ENCODE measurements around the gene RAPGEF5. TPM values are rescaled to one million over a fixed set of nuclear protein-coding genes. Genes with fewer than 3 reads are reported as not detected.

Gene RAPGEF5
- total and polyA plus RNA-seq, 12 donors: 5.1 to 87.0 (median 26.0) TPM

DNA sequence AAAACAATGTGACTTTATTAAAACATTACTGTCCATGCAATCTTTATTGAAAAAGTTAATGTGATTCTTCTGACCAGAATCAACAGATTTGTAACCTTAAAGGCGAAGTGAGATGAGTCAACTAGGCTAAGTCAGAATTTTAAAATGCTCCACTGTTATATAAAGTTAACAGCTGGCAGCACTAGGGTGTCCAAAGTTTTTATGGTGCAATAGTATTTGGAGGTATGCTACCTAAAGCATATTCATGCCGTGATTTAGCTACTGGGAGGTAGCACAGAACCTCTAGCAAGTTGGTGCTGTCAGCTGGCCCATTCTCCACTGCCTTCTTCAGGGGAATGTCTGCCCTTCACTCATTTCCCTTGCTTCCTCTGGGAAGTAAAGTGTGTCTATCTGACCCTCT, 126.7 kb downstream of the RAPGEF5 start:
- DNase-seq: no peak
- WGBS, 4 donors: 87 to 95% (median 91%) methylated on average over 2 of the region's 2 CpGs
- Histone ChIP-seq H3K27ac (no peak overlapping the region), H3K27me3 (no peaks in the 10 kb centered on the region), H3K4me3 (no peak overlapping the region), H3K9me3 (replicated peaks in 1 of 3) (no peaks in the 10 kb centered on the region), H3K36me3 (replicated peaks in 1 of 2) (no peaks in the 10 kb centered on the region), H3K4me1 (replicated peaks in 1 of 2) (no peaks in the 10 kb centered on the region)
- intact Hi-C loops (cut with DNase I): no loop called here
- TF ChIP-seq, protein P1, sequence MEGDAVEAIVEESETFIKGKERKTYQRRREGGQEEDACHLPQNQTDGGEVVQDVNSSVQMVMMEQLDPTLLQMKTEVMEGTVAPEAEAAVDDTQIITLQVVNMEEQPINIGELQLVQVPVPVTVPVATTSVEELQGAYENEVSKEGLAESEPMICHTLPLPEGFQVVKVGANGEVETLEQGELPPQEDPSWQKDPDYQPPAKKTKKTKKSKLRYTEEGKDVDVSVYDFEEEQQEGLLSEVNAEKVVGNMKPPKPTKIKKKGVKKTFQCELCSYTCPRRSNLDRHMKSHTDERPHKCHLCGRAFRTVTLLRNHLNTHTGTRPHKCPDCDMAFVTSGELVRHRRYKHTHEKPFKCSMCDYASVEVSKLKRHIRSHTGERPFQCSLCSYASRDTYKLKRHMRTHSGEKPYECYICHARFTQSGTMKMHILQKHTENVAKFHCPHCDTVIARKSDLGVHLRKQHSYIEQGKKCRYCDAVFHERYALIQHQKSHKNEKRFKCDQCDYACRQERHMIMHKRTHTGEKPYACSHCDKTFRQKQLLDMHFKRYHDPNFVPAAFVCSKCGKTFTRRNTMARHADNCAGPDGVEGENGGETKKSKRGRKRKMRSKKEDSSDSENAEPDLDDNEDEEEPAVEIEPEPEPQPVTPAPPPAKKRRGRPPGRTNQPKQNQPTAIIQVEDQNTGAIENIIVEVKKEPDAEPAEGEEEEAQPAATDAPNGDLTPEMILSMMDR (IDR thresholded peaks at IDR 0.05): no peak
- TF ChIP-seq POLR2A (IDR thresholded peaks at IDR 0.05): no peak

DNA sequence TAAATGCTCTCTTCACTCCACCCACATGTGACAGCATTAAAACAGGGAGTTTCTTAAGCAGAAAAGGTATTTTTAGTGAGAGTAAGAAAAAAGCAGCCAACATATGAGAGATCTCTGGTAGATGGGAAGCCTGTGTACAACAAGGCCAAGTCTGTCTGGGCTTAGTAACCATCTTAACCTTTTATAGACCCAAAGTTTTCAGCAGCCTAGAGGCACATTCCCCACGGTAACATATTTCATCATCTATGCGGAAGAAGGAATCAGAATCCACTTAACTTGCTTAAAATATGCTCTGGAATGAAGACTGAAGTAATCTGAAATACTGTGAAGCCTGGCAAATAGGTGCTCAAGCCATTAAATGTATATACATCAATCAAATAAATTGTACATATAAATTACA, 127.8 kb downstream of the RAPGEF5 start:
- no peaks in the 10 kb centered on the region for H3K36me3 ChIP-seq (replicated peaks in 1 of 2)
- H3K27ac ChIP-seq: no peak overlapping the region
- H3K27me3 ChIP-seq: no peaks in the 10 kb centered on the region
- H3K4me1 ChIP-seq (replicated peaks in 1 of 2): no peaks in the 10 kb centered on the region
- 87 to 92% (median 91%) methylated on average over 2 of the region's 2 CpGs for WGBS, 4 donors
- H3K9me3 ChIP-seq (replicated peaks in 1 of 3): no peaks in the 10 kb centered on the region
- DNase-seq: no peak
- intact Hi-C loops (cut with DNase I): no loop called here
- TF ChIP-seq, protein P1 (IDR thresholded peaks at IDR 0.05): no peak
- no peak for TF ChIP-seq POLR2A (IDR thresholded peaks at IDR 0.05)
- no peak overlapping the region for H3K4me3 ChIP-seq

DNA sequence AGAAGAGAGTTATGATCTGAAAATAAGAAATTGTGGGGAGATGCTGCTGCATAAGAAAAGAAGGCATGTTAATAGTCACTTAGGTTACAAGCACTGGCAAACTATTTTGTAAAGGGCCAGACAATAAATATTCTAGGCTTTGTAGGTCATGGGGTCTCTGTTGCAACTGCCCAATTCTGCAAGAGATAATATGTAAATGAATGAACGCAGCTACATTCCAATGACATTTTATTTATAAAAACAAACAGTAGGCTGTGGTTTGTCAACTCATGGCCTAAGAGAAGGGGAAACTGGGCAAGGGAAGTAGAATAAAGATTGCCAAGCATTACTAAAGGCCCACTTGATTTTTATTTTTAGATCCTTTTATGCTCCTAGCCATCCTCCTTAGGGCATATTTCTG, 133.1 kb downstream of the RAPGEF5 start:
- WGBS, 4 donors: 33 to 46% (median 46%) methylated on average over 1 of the region's 1 CpG

DNA sequence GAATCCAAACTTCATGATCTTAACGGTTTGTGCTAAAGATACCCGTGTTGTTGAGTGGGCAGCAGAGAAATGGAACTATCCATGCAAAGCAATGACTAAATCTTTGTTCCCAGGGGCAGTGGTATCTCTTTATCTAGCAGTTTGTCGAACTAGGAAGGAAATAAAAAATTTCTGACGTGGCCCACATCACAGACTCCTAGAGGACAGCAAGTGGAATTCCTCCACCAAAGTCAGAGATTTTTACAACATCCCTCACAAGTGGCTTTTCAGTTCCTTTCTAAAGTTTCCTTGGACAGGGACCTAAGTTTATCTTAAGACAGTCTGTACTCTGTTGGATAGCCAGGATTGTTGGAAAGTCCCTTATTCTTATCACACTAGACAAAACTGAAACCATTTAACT, 136.0 kb downstream of the RAPGEF5 start:
- peak overlapping the region in 3 of 5 donors; percentile 4 to 73 (median 65) for H3K27ac ChIP-seq
- H3K9me3 ChIP-seq (replicated peaks in 1 of 3): no peaks in the 10 kb centered on the region
- no peaks in the 10 kb centered on the region for H3K27me3 ChIP-seq
- peaks cover 0 to 15% of the 10 kb centered on the region in 2 donors for H3K4me1 ChIP-seq (replicated peaks in 1 of 2)
- 50 to 60% (median 55%) methylated on average over 4 of the region's 4 CpGs for WGBS, 4 donors
- H3K36me3 ChIP-seq (replicated peaks in 1 of 2): no peaks in the 10 kb centered on the region
- no peak overlapping the region for H3K4me3 ChIP-seq
- no peak for DNase-seq
- intact Hi-C loops (cut with DNase I): no loop called here
- TF ChIP-seq, protein P1 (IDR thresholded peaks at IDR 0.05): no peak
- TF ChIP-seq POLR2A (IDR thresholded peaks at IDR 0.05): no peak

More for the DNA sequence above, 133.1 kb downstream of the RAPGEF5 start:
- Histone ChIP-seq H3K4me3 (no peak overlapping the region), H3K27ac (peak overlapping the region in 2 of 5 donors; percentile 44 to 57), H3K36me3 (replicated peaks in 1 of 2) (no peaks in the 10 kb centered on the region), H3K4me1 (replicated peaks in 1 of 2) (peaks cover 0 to 8% of the 10 kb centered on the region in 2 donors), H3K27me3 (no peaks in the 10 kb centered on the region), H3K9me3 (replicated peaks in 1 of 3) (no peaks in the 10 kb centered on the region)
- intact Hi-C loops (cut with DNase I): no loop called here
- DNase-seq: no peak
- no peak for TF ChIP-seq POLR2A (IDR thresholded peaks at IDR 0.05)
- TF ChIP-seq, protein P1 (IDR thresholded peaks at IDR 0.05): no peak
